NCI-H524 (cell line): ENCODE results near the gene C4orf50.
A peak's percentile ranks its signal among the peaks of the same experiment; 100 is the strongest.

Experiments
- DNase-seq, 2 experiments: peaks; one replicate each; lab custom pipeline; 2025; lab: John Stamatoyannopoulos, UW

Gene C4orf50

GRCh38 chr4:5921101-5921980 lies 96.9 kb downstream of the C4orf50 start:
- no peak for DNase-seq

GRCh38 chr4:5919571-5919970 lies 98.7 kb downstream of the C4orf50 start:
- no peak for DNase-seq

- no peak for DNase-seq
These were observed 99.2 kb downstream of the C4orf50 start for GRCh38 chr4:5919044-5919443.

- DNase-seq: no peak
These were observed 99.8 kb downstream of the C4orf50 start for GRCh38 chr4:5918331-5918985.

- DNase-seq: no peak
These were observed 100.6 kb downstream of the C4orf50 start for GRCh38 chr4:5917672-5918071.

- no peak for DNase-seq
These were observed 102.0 kb downstream of the C4orf50 start for GRCh38 chr4:5916229-5916628.

- no peak for DNase-seq
These were observed 104.8 kb downstream of the C4orf50 start for GRCh38 chr4:5913454-5913853.

- no peak for DNase-seq
These were observed 105.6 kb downstream of the C4orf50 start for GRCh38 chr4:5912614-5913019.

- no peak for DNase-seq
These were observed 109.3 kb downstream of the C4orf50 start for GRCh38 chr4:5908876-5909427.

- peak in 1 of 2 experiments; percentile 31 for DNase-seq
These were observed 112.0 kb downstream of the C4orf50 start for GRCh38 chr4:5906191-5906590.

- no peak for DNase-seq
These were observed 112.5 kb downstream of the C4orf50 start for GRCh38 chr4:5905714-5906113.

- no peak for DNase-seq
These were observed 117.4 kb downstream of the C4orf50 start for GRCh38 chr4:5900844-5901243.

GRCh38 chr4:5899881-5900280 lies 118.3 kb downstream of the C4orf50 start:
- DNase-seq: no peak

- DNase-seq: peak in 1 of 2 experiments; percentile 13
These were observed 118.8 kb downstream of the C4orf50 start for GRCh38 chr4:5899396-5899795.

- no peak for DNase-seq
These were observed 120.6 kb downstream of the C4orf50 start for GRCh38 chr4:5897674-5898073.

GRCh38 chr4:5895287-5895686 lies 122.9 kb downstream of the C4orf50 start:
- DNase-seq: no peak

- DNase-seq: peak; percentile 97
These were observed 124.0 kb downstream of the C4orf50 start for GRCh38 chr4:5894266-5894665.

GRCh38 chr4:5893591-5893990 lies 124.6 kb downstream of the C4orf50 start:
- peak in 1 of 2 experiments; percentile 68 for DNase-seq

- DNase-seq: peak; percentile 65 to 82
These were observed 125.1 kb downstream of the C4orf50 start, which contains the start of gene CRMP1 for GRCh38 chr4:5893004-5893580. Gene CRMP1 (minus strand): TSS chr4:5893086. CDS start chr4:5892969, 117 bp downstream.

- DNase-seq: peak in 1 of 2 experiments; percentile 50
These were observed 125.8 kb downstream of the C4orf50 start for GRCh38 chr4:5892323-5893003.

- peak in 1 of 2 experiments; percentile 50 for DNase-seq
These were observed 126.5 kb downstream of the C4orf50 start for GRCh38 chr4:5891563-5892322.
